Chondrocyte (in vitro differentiated cells): ENCODE measurements around the gene OR6M1. TPM values are rescaled to one million over a fixed set of nuclear protein-coding genes. Genes with fewer than 3 reads are reported as not detected.

Experiments used
- DNase-seq: peaks from one replicate; pipeline ENCODE4 v3.0.0; 2021; ENCODE audit warnings: mixed read lengths, low spot score
- H3K27ac Mint-ChIP-seq: one replicate; pipeline ENCODE4 v1.8.0; 2021; ENCODE audit warnings: mild to moderate bottlenecking, moderate library complexity, mixed read lengths; ENCODE audit not compliant: unreplicated experiment
- H3K27me3 Mint-ChIP-seq: 2 replicates; pipeline ENCODE4 v1.8.0; 2021; ENCODE audit warnings: low read depth, mixed read lengths
- H3K36me3 Mint-ChIP-seq: 2 replicates; pipeline ENCODE4 v1.8.0; 2021; ENCODE audit warnings: low read depth, mixed read lengths
- H3K4me1 Mint-ChIP-seq: 2 replicates; pipeline ENCODE4 v1.8.0; 2021; ENCODE audit warnings: low read depth, mild to moderate bottlenecking, mixed read lengths
- H3K4me3 Mint-ChIP-seq: one replicate; pipeline ENCODE4 v1.8.0; 2021; ENCODE audit warnings: mild to moderate bottlenecking, moderate library complexity, mixed read lengths; ENCODE audit not compliant: unreplicated experiment
- H3K9me3 Mint-ChIP-seq: 2 replicates; pipeline ENCODE4 v1.8.0; 2021; ENCODE audit warnings: low read depth, mixed read lengths
- long read RNA-seq: library from polyadenylated mRNA; stranded (forward); transcript quantifications from one replicate; pipeline ENCODE4 v2.0.0, GENCODE V29; 2021
- total RNA-seq: library from RNA; stranded (reverse); gene quantifications from 3 replicates; pipeline ENCODE4 v1.2.1, GENCODE V29; 2021
- TF ChIP-seq, protein P1 (sequence below): fragments of 200-600 bp; sonication (generic); IDR thresholded peaks from 2 replicates; pipeline ENCODE4 v1.5.0; 2021; ENCODE audit warnings: antibody characterized with exemption, mild to moderate bottlenecking, moderate library complexity

The OR6M1 gene, protein sequence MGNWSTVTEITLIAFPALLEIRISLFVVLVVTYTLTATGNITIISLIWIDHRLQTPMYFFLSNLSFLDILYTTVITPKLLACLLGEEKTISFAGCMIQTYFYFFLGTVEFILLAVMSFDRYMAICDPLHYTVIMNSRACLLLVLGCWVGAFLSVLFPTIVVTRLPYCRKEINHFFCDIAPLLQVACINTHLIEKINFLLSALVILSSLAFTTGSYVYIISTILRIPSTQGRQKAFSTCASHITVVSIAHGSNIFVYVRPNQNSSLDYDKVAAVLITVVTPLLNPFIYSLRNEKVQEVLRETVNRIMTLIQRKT
- not detected in 3 replicates for total RNA-seq
- long read RNA-seq: 0 reads

DNA sequence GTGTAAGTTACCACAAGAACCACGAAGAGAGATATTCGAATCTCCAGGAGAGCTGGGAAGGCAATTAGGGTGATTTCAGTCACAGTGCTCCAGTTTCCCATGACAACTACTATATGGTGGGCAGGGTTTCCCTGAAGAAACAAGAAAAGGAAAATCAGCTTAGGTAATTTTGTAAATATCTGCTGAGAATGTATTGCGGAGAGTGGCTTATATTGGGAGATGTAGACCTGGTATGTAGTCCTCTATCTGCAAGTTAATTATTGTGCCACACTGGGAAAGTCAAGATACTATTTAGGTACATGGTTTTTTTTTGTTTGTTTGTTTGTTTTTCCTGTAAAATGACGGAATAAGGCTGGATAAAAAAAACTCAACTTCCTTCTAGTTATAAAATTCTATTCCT, at the start of gene OR6M1:
Gene OR6M1 (minus strand): TSS at position 101 of the 400 bp plus-strand sequence. CDS start 0 bp downstream, at position 101.
- TF ChIP-seq, protein P1, sequence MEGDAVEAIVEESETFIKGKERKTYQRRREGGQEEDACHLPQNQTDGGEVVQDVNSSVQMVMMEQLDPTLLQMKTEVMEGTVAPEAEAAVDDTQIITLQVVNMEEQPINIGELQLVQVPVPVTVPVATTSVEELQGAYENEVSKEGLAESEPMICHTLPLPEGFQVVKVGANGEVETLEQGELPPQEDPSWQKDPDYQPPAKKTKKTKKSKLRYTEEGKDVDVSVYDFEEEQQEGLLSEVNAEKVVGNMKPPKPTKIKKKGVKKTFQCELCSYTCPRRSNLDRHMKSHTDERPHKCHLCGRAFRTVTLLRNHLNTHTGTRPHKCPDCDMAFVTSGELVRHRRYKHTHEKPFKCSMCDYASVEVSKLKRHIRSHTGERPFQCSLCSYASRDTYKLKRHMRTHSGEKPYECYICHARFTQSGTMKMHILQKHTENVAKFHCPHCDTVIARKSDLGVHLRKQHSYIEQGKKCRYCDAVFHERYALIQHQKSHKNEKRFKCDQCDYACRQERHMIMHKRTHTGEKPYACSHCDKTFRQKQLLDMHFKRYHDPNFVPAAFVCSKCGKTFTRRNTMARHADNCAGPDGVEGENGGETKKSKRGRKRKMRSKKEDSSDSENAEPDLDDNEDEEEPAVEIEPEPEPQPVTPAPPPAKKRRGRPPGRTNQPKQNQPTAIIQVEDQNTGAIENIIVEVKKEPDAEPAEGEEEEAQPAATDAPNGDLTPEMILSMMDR: no peak
- Mint-ChIP-seq H3K27ac (no peak within 1 kb of the TSS), H3K27me3 (peaks cover 12% of the 10 kb centered on the region), H3K9me3 (no peaks in the 10 kb centered on the region), H3K4me1 (no peaks in the 10 kb centered on the region), H3K36me3 (no peaks in the 10 kb centered on the region), H3K4me3 (no peak within 1 kb of the TSS)
- no peak for DNase-seq

DNA sequence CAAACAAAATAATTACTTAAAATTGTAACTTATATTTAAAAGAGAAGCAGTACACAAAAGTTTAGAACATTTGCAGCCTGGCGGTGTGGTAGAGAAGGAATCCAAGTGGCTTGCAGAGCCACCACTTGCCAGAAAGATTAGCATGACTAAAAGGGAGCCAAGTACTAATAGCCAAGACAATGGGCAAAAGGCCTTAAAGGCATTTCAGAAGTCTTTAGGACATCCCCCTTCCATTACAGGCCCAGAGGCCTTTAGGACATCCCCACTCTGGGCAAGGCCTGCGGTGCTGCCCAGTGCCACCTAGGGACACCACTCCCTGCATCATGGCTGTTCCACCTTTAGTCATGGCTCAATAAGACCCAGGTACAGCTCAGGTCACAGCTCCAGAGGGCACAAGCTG, 46.9 kb upstream of the OR6M1 start:
- H3K4me1 Mint-ChIP-seq: no peaks in the 10 kb centered on the region
- H3K27me3 Mint-ChIP-seq: peaks cover 6% of the 10 kb centered on the region
- peaks cover 24% of the 10 kb centered on the region for H3K9me3 Mint-ChIP-seq
- DNase-seq: no peak
- TF ChIP-seq, protein P1: no peak
- H3K36me3 Mint-ChIP-seq: no peaks in the 10 kb centered on the region
- no peak overlapping the region for H3K27ac Mint-ChIP-seq
- no peak overlapping the region for H3K4me3 Mint-ChIP-seq

DNA sequence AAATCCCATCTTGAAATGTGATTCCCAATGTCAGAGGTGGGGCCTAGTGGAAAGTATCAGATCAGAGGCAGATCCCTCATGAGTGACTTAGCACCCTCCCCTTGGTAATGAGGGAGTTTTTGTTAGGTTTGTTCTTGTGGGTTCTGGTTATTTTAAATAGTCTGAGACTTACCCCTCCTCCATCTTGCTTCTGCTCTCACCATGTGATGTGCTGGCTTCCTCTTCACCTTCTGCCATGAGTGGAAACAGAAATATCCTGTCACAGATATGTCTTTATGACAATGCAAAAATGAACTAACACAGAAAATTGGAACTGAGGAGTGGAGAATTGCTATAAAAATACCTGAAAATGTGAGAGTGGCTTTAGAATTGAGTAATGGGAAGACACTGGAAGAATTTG, 46.2 kb upstream of the OR6M1 start:
- H3K36me3 Mint-ChIP-seq: no peaks in the 10 kb centered on the region
- no peaks in the 10 kb centered on the region for H3K4me1 Mint-ChIP-seq

DNA sequence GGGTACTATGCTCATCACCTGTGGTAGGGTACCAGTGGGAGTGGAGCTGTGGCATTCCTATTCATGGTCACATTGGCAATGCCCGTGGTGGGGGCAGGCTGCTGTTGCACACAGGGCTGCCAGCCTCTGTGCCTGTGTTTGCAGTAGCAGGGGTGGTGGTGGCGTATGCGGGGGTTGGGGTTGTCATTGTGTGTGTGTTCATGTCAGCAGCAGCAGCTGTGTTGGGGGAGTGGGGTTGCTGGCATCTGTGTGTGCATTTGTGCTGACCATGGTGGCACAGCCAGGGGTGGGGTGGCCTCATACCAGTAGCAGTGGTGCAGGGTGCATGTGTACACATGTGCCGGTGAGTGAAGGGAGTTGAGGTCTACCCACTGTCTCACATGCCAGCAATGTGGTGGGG, 45.0 kb upstream of the OR6M1 start:
- TF ChIP-seq, protein P1: no peak
- Mint-ChIP-seq H3K36me3 (no peaks in the 10 kb centered on the region), H3K4me1 (no peaks in the 10 kb centered on the region), H3K27me3 (peaks cover 6% of the 10 kb centered on the region), H3K4me3 (no peak overlapping the region), H3K9me3 (peaks cover 13% of the 10 kb centered on the region), H3K27ac (no peak overlapping the region)
- peak; percentile 74 for DNase-seq

More for the DNA sequence above, 46.2 kb upstream of the OR6M1 start:
- no peak for DNase-seq
- Mint-ChIP-seq H3K9me3 (peaks cover 21% of the 10 kb centered on the region), H3K27me3 (peaks cover 6% of the 10 kb centered on the region), H3K27ac (no peak overlapping the region), H3K4me3 (no peak overlapping the region)
- TF ChIP-seq, protein P1: no peak

DNA sequence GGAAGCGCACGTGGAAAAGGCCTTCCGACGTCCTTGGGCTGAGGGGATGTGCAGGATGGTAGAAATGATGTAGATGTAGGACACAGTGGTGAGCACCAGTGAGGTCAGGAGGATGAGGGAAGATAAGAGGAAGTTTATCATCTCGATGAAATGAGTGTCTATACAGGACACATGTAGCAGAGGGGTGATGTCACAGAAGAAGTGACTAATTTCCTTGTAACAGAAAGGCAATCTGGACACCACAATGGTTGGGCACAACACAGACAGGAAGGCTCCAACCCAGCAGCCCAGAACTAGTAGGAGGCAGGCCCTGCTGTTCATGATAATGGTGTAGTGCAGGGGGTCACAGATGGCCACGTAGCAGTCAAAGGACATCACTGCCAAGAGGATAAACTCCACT, 35.0 kb upstream of the OR6M1 start:
- DNase-seq: no peak
- H3K4me1 Mint-ChIP-seq: no peaks in the 10 kb centered on the region

More for the DNA sequence above, 35.0 kb upstream of the OR6M1 start:
- TF ChIP-seq, protein P1: no peak
- H3K9me3 Mint-ChIP-seq: no peaks in the 10 kb centered on the region
- H3K27ac Mint-ChIP-seq: no peak overlapping the region
- no peaks in the 10 kb centered on the region for H3K36me3 Mint-ChIP-seq
- H3K4me3 Mint-ChIP-seq: no peak overlapping the region
- peaks cover 3% of the 10 kb centered on the region for H3K27me3 Mint-ChIP-seq
